Uterus (tissue), 2 donors: ENCODE data around the gene CDH13.

ENCODE experiments used
- POLR2A ChIP-seq, 2 donors: fragments of 450-650 bp; IDR thresholded peaks; one replicate each; pipeline ENCODE4 v1.6.1; 2016; ENCODE audit warnings: antibody characterized with exemption in 2 of 2, mild to moderate bottlenecking in 1 of 2, moderate library complexity in 1 of 2
- TF ChIP-seq, protein P1 (sequence below), 4 experiments: fragments of 200-600 bp in 2 of 4; fragments of 450-650 bp in 2 of 4; sonication (generic) in 2 of 4; IDR thresholded peaks; one replicate each; pipeline ENCODE4 v1.5.1; 2016 to 2019; ENCODE audit warnings: antibody characterized with exemption in 4 of 4, mild to moderate bottlenecking in 2 of 4, moderate library complexity in 1 of 4

DNA sequence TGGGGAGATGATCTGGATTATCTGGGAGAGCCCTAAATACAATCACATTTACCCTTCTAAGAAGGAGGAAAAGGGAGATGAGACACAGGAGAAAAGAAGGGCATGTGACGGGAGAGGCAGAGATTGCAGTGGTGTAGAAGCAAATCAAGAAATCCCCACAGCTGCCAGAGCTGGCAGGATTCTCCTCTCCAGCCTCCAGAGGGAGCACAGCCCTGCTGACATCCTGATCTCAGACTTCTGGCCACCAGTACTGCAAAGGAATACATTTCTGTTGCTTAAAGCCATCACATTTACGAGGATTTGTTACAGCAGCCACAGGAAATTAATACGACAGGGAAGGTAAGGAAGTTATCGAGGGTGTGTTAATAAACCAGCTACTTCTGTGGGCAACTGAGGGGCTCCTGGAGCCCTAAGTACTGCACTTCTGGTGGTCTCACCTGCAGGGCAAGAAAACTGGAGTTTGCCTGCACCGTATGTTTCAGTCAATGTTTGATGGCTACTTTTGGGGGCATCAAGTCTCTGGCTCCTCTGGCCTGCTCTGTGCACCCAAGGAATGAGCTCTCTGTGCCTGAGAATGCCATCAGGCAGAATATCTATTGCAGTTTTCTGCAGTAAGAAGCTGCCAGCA is 22.9 kb upstream of the CDH13 start:
- TF ChIP-seq, protein P1, sequence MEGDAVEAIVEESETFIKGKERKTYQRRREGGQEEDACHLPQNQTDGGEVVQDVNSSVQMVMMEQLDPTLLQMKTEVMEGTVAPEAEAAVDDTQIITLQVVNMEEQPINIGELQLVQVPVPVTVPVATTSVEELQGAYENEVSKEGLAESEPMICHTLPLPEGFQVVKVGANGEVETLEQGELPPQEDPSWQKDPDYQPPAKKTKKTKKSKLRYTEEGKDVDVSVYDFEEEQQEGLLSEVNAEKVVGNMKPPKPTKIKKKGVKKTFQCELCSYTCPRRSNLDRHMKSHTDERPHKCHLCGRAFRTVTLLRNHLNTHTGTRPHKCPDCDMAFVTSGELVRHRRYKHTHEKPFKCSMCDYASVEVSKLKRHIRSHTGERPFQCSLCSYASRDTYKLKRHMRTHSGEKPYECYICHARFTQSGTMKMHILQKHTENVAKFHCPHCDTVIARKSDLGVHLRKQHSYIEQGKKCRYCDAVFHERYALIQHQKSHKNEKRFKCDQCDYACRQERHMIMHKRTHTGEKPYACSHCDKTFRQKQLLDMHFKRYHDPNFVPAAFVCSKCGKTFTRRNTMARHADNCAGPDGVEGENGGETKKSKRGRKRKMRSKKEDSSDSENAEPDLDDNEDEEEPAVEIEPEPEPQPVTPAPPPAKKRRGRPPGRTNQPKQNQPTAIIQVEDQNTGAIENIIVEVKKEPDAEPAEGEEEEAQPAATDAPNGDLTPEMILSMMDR (IDR thresholded peaks at IDR 0.05): peak; percentile 68 to 79 (median 73)
- no peak for TF ChIP-seq POLR2A (IDR thresholded peaks at IDR 0.05)
